ENCODE measurements around the gene C12orf43.

Gene C12orf43

DNA sequence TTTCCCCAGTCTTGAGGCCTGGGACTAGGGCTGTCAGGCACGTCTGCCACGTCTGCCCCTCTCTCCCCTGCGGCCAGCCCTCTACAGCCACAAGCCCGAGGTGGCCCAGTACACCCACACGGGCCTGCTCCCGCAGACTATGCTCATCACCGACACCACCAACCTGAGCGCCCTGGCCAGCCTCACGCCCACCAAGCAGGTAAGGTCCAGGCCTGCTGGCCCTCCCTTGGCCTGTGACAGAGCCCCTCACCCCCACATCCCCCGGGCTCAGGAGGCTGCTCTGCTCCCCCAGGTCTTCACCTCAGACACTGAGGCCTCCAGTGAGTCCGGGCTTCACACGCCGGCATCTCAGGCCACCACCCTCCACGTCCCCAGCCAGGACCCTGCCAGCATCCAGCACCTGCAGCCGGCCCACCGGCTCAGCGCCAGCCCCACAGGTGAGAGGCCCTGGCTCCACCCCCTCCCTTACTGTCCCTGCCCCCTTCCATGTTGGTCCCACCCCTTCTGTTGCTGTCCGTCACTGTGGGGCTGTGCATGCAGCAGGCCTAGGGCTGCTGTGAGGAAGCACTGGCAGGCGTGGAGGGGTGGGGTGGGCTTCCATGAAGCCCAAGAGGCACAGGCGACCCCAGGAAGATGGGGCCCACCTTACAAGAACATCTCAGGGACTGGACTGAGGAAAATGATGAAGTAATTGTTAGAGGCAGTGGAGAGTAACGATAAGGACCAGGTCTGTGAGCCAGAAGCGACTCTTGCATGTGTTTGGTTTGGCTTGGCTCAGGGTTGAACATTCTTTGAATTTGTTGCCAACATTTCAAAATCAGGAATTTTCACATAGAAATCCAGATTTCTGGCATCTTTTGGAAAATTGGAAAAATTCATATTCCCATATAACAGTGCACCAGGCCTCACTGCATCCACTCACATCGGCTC, 16.8 kb downstream of the C12orf43 start:
- DNase-seq (ENCODE audit: low read depth), result no peak
- no peak overlapping the region for H3K4me3 ChIP-seq (ENCODE audit: control insufficient read depth, low read depth, low read length)
- TF ChIP-seq CTCF (IDR thresholded peaks at IDR 0.05; ENCODE audit: control insufficient read depth, insufficient read depth, low read depth, low read length, missing control alignments), result no peak

- TF ChIP-seq CTCF (IDR thresholded peaks at IDR 0.05; ENCODE audit: control insufficient read depth, insufficient read depth, low read depth, low read length, missing control alignments), result no peak
- DNase-seq (ENCODE audit: low read depth), result no peak
- H3K4me3 ChIP-seq (ENCODE audit: control insufficient read depth, low read depth, low read length), result no peak overlapping the region
Measured at GRCh38 chr12:120998435-120998834, 17.9 kb downstream of the C12orf43 start.

GRCh38 chr12:120997448-120997847, 18.8 kb downstream of the C12orf43 start:
- H3K4me3 ChIP-seq (ENCODE audit: control insufficient read depth, low read depth, low read length), result no peak overlapping the region
- TF ChIP-seq CTCF (IDR thresholded peaks at IDR 0.05; ENCODE audit: control insufficient read depth, insufficient read depth, low read depth, low read length, missing control alignments), result no peak
- no peak for DNase-seq (ENCODE audit: low read depth)

DNA sequence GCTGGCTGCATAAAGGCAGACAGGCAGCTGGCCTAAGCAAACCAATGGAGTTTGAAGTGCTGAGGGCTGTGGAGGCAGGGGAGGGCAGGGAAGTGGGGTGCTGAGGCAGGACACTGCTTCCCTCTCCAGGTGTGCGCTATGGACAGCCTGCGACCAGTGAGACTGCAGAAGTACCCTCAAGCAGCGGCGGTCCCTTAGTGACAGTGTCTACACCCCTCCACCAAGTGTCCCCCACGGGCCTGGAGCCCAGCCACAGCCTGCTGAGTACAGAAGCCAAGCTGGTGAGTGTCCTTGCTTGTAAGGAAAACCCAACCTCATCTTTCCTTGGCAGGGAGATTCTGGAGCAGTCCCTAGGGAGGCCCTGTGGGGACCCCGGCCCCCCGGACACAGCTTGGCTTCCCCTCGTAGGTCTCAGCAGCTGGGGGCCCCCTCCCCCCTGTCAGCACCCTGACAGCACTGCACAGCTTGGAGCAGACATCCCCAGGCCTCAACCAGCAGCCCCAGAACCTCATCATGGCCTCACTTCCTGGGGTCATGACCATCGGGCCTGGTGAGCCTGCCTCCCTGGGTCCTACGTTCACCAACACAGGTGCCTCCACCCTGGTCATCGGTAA, 20.0 kb downstream of the C12orf43 start:
- no peak for TF ChIP-seq CTCF (IDR thresholded peaks at IDR 0.05; ENCODE audit: control insufficient read depth, insufficient read depth, low read depth, low read length, missing control alignments)
- no peak overlapping the region for H3K4me3 ChIP-seq (ENCODE audit: control insufficient read depth, low read depth, low read length)
- no peak for DNase-seq (ENCODE audit: low read depth)

- no peak for DNase-seq (ENCODE audit: low read depth)
- no peak overlapping the region for H3K4me3 ChIP-seq (ENCODE audit: control insufficient read depth, low read depth, low read length)
- no peak for TF ChIP-seq CTCF (IDR thresholded peaks at IDR 0.05; ENCODE audit: control insufficient read depth, insufficient read depth, low read depth, low read length, missing control alignments)
Measured at GRCh38 chr12:120994589-120995337, 21.5 kb downstream of the C12orf43 start.

- no peak for TF ChIP-seq CTCF (IDR thresholded peaks at IDR 0.05; ENCODE audit: control insufficient read depth, insufficient read depth, low read depth, low read length, missing control alignments)
- no peak overlapping the region for H3K4me3 ChIP-seq (ENCODE audit: control insufficient read depth, low read depth, low read length)
- no peak for DNase-seq (ENCODE audit: low read depth)
Measured at GRCh38 chr12:120994059-120994458, 22.2 kb downstream of the C12orf43 start.

All from AG09309 (cell line).